Tibial nerve (tissue), 4 donors: ENCODE measurements around the gene PHF10. TPM values are rescaled to one million over a fixed set of nuclear protein-coding genes. Genes with fewer than 3 reads are reported as not detected.
"Not testable (repeated sequence)": the region's sequence is repeated elsewhere in the genome, so short reads cannot be mapped to it uniquely, and the experiment has no call there.

Source experiments
- DNase-seq, 2 donors: peaks; one replicate each; pipeline ENCODE4 v3.0.0-alpha.2; 2019; ENCODE audit warnings: low spot score in 2 of 2
- H3K27ac ChIP-seq, 4 donors: fragments of 200-600 bp; sonication (generic) in 3 of 4; one replicate each; pipeline ENCODE4 v1.5.1; 2017 to 2019; ENCODE audit warnings: mild to moderate bottlenecking in 1 of 4
- H3K27me3 ChIP-seq, 2 donors: fragments of 200-600 bp; sonication (generic) in 1 of 2; one replicate each; pipeline versions ENCODE4 v1.5.1 to v1.6.0; 2017 to 2019
- H3K36me3 ChIP-seq, 3 donors: fragments of 200-600 bp; sonication (generic); one replicate each; pipeline ENCODE4 v1.5.1; 2018 to 2019
- H3K4me1 ChIP-seq, 4 donors: fragments of 200-600 bp; sonication (generic) in 3 of 4; one replicate each; pipeline ENCODE4 v1.5.1; 2017 to 2019
- H3K4me3 ChIP-seq, 4 donors: fragments of 200-600 bp; sonication (generic) in 3 of 4; one replicate each; pipeline ENCODE4 v1.5.1; 2017 to 2019; ENCODE audit warnings: mild to moderate bottlenecking in 1 of 4, moderate library complexity in 1 of 4
- H3K9me3 ChIP-seq, 4 donors: fragments of 200-600 bp; sonication (generic) in 3 of 4; one replicate each; pipeline ENCODE4 v1.5.1; 2017 to 2019
- EP300 ChIP-seq, 2 donors: sonication (generic); formaldehyde crosslinking; IDR thresholded peaks; one replicate each; pipeline ENCODE4 v1.6.1; 2017; ENCODE audit warnings: antibody characterized with exemption in 2 of 2, mild to moderate bottlenecking in 1 of 2
- POLR2A ChIP-seq, 2 donors: fragments of 450-650 bp; IDR thresholded peaks; one replicate each; pipeline ENCODE4 v1.6.1; 2017; ENCODE audit warnings: antibody characterized with exemption in 2 of 2, mild to moderate bottlenecking in 2 of 2, moderate library complexity in 2 of 2
- WGBS, 2 donors: methylation state at CpG; one replicate each; pipeline ENCODE4 v1.1.5; 2018; 5-methylcytosine and 5-hydroxymethylcytosine counted together
- total RNA-seq, 4 donors: library from RNA; depleted of rRNA; stranded (reverse); fragments of >200 nt; gene quantifications; one replicate each; pipeline ENCODE4 v1.1.0, GENCODE V29; 2016
- TF ChIP-seq, protein P1 (sequence below), 5 experiments: fragments of 200-600 bp in 3 of 5; fragments of 450-650 bp in 2 of 5; sonication (generic) in 3 of 5; IDR thresholded peaks; one replicate each; pipeline ENCODE4 v1.5.1; 2016 to 2019; ENCODE audit warnings: antibody characterized with exemption in 5 of 5, mild to moderate bottlenecking in 3 of 5, moderate library complexity in 2 of 5

Gene PHF10
- total RNA-seq: 10 to 100 TPM; 48.3 to 54.5 (median 51.4) TPM

DNA sequence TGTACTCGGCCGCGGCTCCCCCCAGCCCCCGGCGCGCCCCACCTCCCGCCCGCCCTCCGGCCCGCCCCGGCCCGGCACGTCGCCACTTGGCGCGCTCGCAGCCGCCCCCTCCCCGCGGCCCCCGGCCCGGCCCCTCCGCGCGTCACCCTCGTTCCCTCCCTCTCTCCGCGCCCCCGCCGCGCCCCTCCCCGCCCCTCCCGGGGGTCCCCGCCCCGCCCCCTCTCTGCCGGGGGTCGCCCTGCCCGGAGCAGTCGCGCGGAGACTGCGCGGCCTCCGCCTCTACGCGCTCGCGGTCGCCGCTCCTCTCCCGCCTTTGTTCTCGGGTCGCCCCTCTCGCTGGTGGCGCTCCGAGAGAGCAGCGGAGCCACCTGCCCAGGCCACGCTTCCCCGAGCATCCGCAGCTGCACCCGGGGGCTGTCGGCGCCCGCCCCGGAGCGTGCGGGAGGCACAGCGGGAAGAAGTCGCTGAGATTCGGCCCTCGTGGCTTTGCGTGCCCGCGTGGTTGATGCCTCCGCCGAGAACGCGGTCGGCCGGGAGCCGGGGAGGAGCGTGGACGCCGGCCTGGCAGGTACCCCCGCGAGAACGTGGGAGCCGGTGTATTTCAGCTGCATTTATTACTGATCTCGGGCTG lies at the start of gene PHF10:
TSS of gene PHF10 (minus strand) at position 7 of the 631 bp plus-strand sequence. CDS start 569 bp downstream, outside the sequence.
- 0% methylated on average over 20 of the region's 89 CpGs; no CpG with 5 or more reads in 1 of the 2 donors for WGBS, 2 donors
- TF ChIP-seq, protein P1, sequence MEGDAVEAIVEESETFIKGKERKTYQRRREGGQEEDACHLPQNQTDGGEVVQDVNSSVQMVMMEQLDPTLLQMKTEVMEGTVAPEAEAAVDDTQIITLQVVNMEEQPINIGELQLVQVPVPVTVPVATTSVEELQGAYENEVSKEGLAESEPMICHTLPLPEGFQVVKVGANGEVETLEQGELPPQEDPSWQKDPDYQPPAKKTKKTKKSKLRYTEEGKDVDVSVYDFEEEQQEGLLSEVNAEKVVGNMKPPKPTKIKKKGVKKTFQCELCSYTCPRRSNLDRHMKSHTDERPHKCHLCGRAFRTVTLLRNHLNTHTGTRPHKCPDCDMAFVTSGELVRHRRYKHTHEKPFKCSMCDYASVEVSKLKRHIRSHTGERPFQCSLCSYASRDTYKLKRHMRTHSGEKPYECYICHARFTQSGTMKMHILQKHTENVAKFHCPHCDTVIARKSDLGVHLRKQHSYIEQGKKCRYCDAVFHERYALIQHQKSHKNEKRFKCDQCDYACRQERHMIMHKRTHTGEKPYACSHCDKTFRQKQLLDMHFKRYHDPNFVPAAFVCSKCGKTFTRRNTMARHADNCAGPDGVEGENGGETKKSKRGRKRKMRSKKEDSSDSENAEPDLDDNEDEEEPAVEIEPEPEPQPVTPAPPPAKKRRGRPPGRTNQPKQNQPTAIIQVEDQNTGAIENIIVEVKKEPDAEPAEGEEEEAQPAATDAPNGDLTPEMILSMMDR (IDR thresholded peaks at IDR 0.05): no peak
- no peak for TF ChIP-seq EP300 (IDR thresholded peaks at IDR 0.05)
- TF ChIP-seq POLR2A (IDR thresholded peaks at IDR 0.05): no peak
- DNase-seq: peak in 1 of 2 donors; percentile 19

DNA sequence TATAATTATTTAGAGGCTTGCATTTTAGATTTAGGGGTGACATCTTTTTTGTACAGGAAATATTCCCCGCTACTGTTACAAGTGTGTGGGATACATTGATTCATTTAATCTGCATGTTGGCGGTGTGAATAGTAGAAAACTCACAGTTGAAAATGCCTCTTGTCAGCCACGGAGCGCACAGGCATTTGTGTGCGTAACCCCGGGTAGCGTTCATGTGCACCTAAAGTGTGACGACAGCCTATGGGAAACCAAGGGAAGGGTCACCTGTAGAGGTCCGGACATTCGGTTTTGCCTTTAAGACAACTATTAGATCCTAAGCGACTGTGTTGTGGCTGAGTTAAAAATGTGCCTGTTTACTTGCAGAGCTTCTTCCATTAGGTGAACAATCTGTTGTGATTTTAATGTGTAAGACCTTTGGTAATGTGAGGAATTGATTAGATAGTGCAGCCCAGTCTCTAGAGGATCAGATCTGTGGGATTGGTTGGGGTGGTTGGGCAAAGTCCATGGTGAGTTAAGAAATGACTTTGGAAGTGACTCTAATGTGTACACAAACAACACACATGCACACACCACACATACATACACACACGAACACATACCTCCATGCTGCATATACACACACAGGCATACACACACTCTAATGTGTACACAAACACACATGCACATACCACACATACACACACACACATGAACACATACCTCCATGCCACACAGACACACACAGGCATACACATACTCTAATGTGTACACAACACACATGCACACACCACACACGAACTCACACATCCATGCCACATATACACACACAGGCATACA lies 42.8 kb upstream of the PHF10 start:
- WGBS, 2 donors: 91 to 97% methylated on average over 13 of the region's 13 CpGs
- no peak overlapping the region for H3K4me3 ChIP-seq

More for the DNA sequence above, at the start of gene PHF10:
- Histone ChIP-seq H3K36me3 (no peaks in the 10 kb centered on the region), H3K4me3 (peak within 1 kb of the TSS; percentile 61 to 79 (median 76)), H3K4me1 (peaks cover 4 to 47% (median 14%) of the 10 kb centered on the region in 4 donors), H3K27ac (peak within 1 kb of the TSS; percentile 90 to 98 (median 96)), H3K27me3 (no peaks in the 10 kb centered on the region), H3K9me3 (no peaks in the 10 kb centered on the region)

DNA sequence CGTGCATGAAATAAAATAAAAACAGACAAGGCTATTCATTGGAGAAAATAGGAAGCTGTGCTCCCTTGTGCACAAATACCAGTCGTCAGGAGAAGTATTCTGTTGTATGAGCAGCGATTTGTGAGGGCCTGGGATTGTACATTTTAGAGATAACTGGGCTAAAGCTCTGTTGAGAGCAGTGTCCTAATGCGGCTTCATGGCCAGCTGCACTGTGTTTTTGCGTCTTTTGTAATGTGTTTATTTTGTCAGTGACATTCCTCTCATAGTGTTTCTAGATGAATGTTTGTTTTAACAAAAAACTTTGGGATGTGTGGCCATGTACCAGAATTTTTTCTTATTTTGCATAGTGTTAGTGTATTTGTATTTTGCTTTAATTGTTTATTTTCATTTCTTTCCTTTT lies 41.9 kb upstream of the PHF10 start:
- peaks cover 0 to 88% (median 3%) of the 10 kb centered on the region in 3 donors for H3K36me3 ChIP-seq

More for the DNA sequence above, 42.8 kb upstream of the PHF10 start:
- no peaks in the 10 kb centered on the region for H3K4me1 ChIP-seq
- H3K36me3 ChIP-seq: peaks cover 3 to 88% (median 3%) of the 10 kb centered on the region in 3 donors
- no peak overlapping the region for H3K27ac ChIP-seq
- DNase-seq: no peak
- H3K9me3 ChIP-seq: no peaks in the 10 kb centered on the region
- no peaks in the 10 kb centered on the region for H3K27me3 ChIP-seq
- TF ChIP-seq POLR2A (IDR thresholded peaks at IDR 0.05) (no peak), EP300 (IDR thresholded peaks at IDR 0.05) (no peak)
- TF ChIP-seq, protein P1 (IDR thresholded peaks at IDR 0.05): no peak

DNA sequence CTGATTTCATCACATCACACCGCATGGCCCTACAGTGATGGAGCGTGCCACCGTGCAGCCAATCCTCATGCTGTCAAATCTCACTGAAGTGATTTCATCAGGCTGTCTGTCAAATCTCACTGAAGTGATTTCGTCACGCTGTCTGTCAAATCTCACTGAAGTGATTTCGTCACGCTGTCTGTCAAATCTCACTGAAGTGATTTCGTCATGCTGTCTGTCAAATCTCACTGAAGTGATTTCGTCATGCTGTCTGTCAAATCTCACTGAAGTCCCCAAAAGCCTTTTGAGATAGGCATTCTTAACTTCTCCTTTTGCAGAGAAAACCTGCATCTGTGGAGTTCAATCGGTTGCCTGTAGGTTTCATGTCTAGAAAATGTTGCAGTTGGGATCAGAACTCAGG lies 41.5 kb upstream of the PHF10 start:
- not testable (repeated sequence) for H3K27ac ChIP-seq

More for the DNA sequence above, 41.9 kb upstream of the PHF10 start:
- no peaks in the 10 kb centered on the region for H3K4me1 ChIP-seq
- H3K27ac ChIP-seq: no peak overlapping the region
- H3K4me3 ChIP-seq: no peak overlapping the region
- H3K9me3 ChIP-seq: no peaks in the 10 kb centered on the region
- WGBS, 2 donors: 66 to 72% methylated on average over 5 of the region's 5 CpGs
- no peaks in the 10 kb centered on the region for H3K27me3 ChIP-seq
- DNase-seq: no peak
- TF ChIP-seq EP300 (IDR thresholded peaks at IDR 0.05) (no peak), POLR2A (IDR thresholded peaks at IDR 0.05) (no peak)
- TF ChIP-seq, protein P1 (IDR thresholded peaks at IDR 0.05): no peak

DNA sequence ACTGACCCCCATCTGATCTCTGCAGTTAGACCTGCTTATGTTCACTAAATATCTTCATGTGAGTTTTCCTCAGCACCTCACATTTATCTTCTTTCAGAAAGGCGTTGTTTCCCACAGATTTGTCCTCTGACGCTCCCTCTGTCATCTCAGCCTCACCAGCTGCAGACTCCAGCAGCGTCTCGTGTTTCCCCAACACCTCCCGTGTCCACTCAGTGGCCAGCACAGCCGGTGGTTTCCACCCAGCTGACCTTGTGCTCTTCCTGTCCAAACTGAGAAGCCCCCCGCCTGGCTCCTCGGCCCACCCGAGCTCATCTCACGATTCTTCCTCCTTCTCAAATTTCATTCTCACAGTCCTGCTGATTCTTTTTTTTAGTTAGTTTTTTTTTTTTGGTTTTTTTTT lies 39.6 kb upstream of the PHF10 start:
- Histone ChIP-seq H3K27ac (no peak overlapping the region), H3K4me1 (no peaks in the 10 kb centered on the region), H3K4me3 (no peak overlapping the region), H3K9me3 (no peaks in the 10 kb centered on the region), H3K27me3 (no peaks in the 10 kb centered on the region), H3K36me3 (peaks cover 0 to 97% (median 6%) of the 10 kb centered on the region in 3 donors)
- WGBS, 2 donors: 75 to 84% methylated on average over 10 of the region's 10 CpGs
- TF ChIP-seq EP300 (IDR thresholded peaks at IDR 0.05) (no peak), POLR2A (IDR thresholded peaks at IDR 0.05) (no peak)
- TF ChIP-seq, protein P1 (IDR thresholded peaks at IDR 0.05): no peak
- DNase-seq: no peak

More for the DNA sequence above, 41.5 kb upstream of the PHF10 start:
- H3K27me3 ChIP-seq, H3K4me1 ChIP-seq, H3K4me3 ChIP-seq, DNase-seq, H3K9me3 ChIP-seq: not testable (repeated sequence)
- WGBS, 2 donors: 82 to 90% methylated on average over 10 of the region's 10 CpGs
- H3K36me3 ChIP-seq: peaks cover 0 to 88% (median 2%) of the 10 kb centered on the region in 3 donors
